ENCODE measurements around the gene TUBB4B. TPM values are rescaled to one million over a fixed set of nuclear protein-coding genes. Genes with fewer than 3 reads are reported as not detected.

Gene TUBB4B
- total RNA-seq, 1 experiment from 2014 or later: 424 TPM

GRCh38 chr9:137278721-137279711 lies 37.9 kb downstream of the TUBB4B start:
- ATAC-seq: no peak
- CTCF ChIA-PET: no interaction called here
- H3K4me1 ChIP-seq (ENCODE audit: insufficient read depth, low read length): peaks cover 17% of the 10 kb centered on the region

GRCh38 chr9:137279741-137280473 lies 38.8 kb downstream of the TUBB4B start:
- no peak overlapping the region for H2AFZ ChIP-seq (ENCODE audit: low read length)
- ChIA-PET CTCF (no interaction called here), POLR2A (ENCODE audit: unreplicated experiment) (no interaction called here)
- no peaks in the 10 kb centered on the region for H4K20me1 ChIP-seq (ENCODE audit: low read length)
- DNase-seq (no peak), ATAC-seq (no peak)
- no peak overlapping the region for H3K27ac ChIP-seq (ENCODE audit: low read length)
- no peak overlapping the region for H3K9ac ChIP-seq (ENCODE audit: low read length)
- TF ChIP-seq EZH2 (IDR thresholded peaks at IDR 0.05; ENCODE audit: low read length, unreplicated experiment) (no peak), EZH2phosphoT487 (IDR thresholded peaks at IDR 0.05; ENCODE audit: borderline replicate concordance, low read length) (no peak), CTCF (conservative IDR thresholded peaks at IDR 0.05; ENCODE audit: low read depth, low read length) (no peak)
- H3K9me3 ChIP-seq (ENCODE audit: low read length): no peaks in the 10 kb centered on the region
- TSS peak; percentile 13 for BruUV-seq (replicated peaks)
- H3F3A ChIP-seq (ENCODE audit: low read length, unreplicated experiment): no peaks in the 10 kb centered on the region
- H3K79me2 ChIP-seq (ENCODE audit: low read length): peaks cover 19% of the 10 kb centered on the region
- H3K9me2 ChIP-seq (replicated peaks; ENCODE audit: low read length): no peaks in the 10 kb centered on the region
- H3K4me1 ChIP-seq (ENCODE audit: insufficient read depth, low read length): peaks cover 17% of the 10 kb centered on the region
- H3K4me3 ChIP-seq (ENCODE audit: low read length): no peak overlapping the region
- no peaks in the 10 kb centered on the region for H3K36me3 ChIP-seq (ENCODE audit: low read depth, low read length)
- intact Hi-C loops (cut with micrococcal nuclease): no loop called here
- no peaks in the 10 kb centered on the region for H3K27me3 ChIP-seq (ENCODE audit: low read length)
- H3K4me2 ChIP-seq (ENCODE audit: low read length): no peak overlapping the region

More at GRCh38 chr9:137278721-137279711, 37.9 kb downstream of the TUBB4B start:
- H4K20me1 ChIP-seq (ENCODE audit: low read length): no peaks in the 10 kb centered on the region
- intact Hi-C loops (cut with micrococcal nuclease): no loop called here
- no peak overlapping the region for H3K4me3 ChIP-seq (ENCODE audit: low read length)
- no peak overlapping the region for H3K9ac ChIP-seq (ENCODE audit: low read length)
- no peak overlapping the region for H2AFZ ChIP-seq (ENCODE audit: low read length)
- H3K9me2 ChIP-seq (replicated peaks; ENCODE audit: low read length): no peaks in the 10 kb centered on the region
- H3K27me3 ChIP-seq (ENCODE audit: low read length): no peaks in the 10 kb centered on the region
- POLR2A ChIA-PET (ENCODE audit: unreplicated experiment): no interaction called here
- no peak overlapping the region for H3K27ac ChIP-seq (ENCODE audit: low read length)
- TF ChIP-seq EZH2phosphoT487 (IDR thresholded peaks at IDR 0.05; ENCODE audit: borderline replicate concordance, low read length) (no peak), EZH2 (IDR thresholded peaks at IDR 0.05; ENCODE audit: low read length, unreplicated experiment) (no peak), CTCF (conservative IDR thresholded peaks at IDR 0.05; ENCODE audit: low read depth, low read length) (no peak)
- no peak overlapping the region for H3K4me2 ChIP-seq (ENCODE audit: low read length)
- H3F3A ChIP-seq (ENCODE audit: low read length, unreplicated experiment): no peaks in the 10 kb centered on the region
- H3K79me2 ChIP-seq (ENCODE audit: low read length): peaks cover 19% of the 10 kb centered on the region
- no peaks in the 10 kb centered on the region for H3K36me3 ChIP-seq (ENCODE audit: low read depth, low read length)
- DNase-seq: no peak
- no TSS peak for BruUV-seq (replicated peaks)
- no peaks in the 10 kb centered on the region for H3K9me3 ChIP-seq (ENCODE audit: low read length)

Data from PC-3 (cell line).